Lung (tissue), 12 donors: ENCODE measurements around the gene STX7. TPM values are rescaled to one million over a fixed set of nuclear protein-coding genes. Genes with fewer than 3 reads are reported as not detected.

Experiments used
- ATAC-seq: fragments of 200-7000 bp; cut with Tn5 transposase; one replicate; pipeline ENCODE4 v1.9.1; 2020; ENCODE audit warnings: moderate number of reproducible peaks; ENCODE audit not compliant: insufficient read depth, low FRiP score
- DNase-seq, 3 donors: peaks; one replicate each; pipeline ENCODE4 v3.0.0-alpha.2; 2013 to 2017
- H3K27ac ChIP-seq, 2 donors: one replicate each; pipeline ENCODE4 v1.5.1; 2013; ENCODE audit warnings: mild to moderate bottlenecking in 2 of 2, moderate library complexity in 2 of 2, control low read depth in 1 of 2, inconsistent platforms in 1 of 2, low read depth in 1 of 2, low read length in 1 of 2
- H3K27me3 ChIP-seq, 3 donors: one replicate each; pipeline ENCODE4 v1.5.1; 2013; ENCODE audit warnings: low read length in 2 of 3; ENCODE audit not compliant: control insufficient read depth in 3 of 3, insufficient read depth in 3 of 3
- H3K36me3 ChIP-seq, 4 donors: one replicate each; pipeline ENCODE4 v1.5.1; 2013; ENCODE audit warnings: low read length in 4 of 4, mild to moderate bottlenecking in 1 of 4, moderate library complexity in 1 of 4; ENCODE audit not compliant: control insufficient read depth in 4 of 4, insufficient read depth in 4 of 4
- H3K4me1 ChIP-seq, 5 donors: one replicate each; pipeline ENCODE4 v1.5.1; 2013; ENCODE audit warnings: low read length in 5 of 5, mild to moderate bottlenecking in 2 of 5, moderate library complexity in 1 of 5; ENCODE audit not compliant: control insufficient read depth in 5 of 5, insufficient read depth in 5 of 5
- H3K4me3 ChIP-seq: one replicate; pipeline ENCODE4 v1.5.1; 2013; ENCODE audit warnings: mild to moderate bottlenecking, control low read depth, moderate library complexity
- H3K9ac ChIP-seq, 2 donors: one replicate each; pipeline ENCODE4 v1.5.1; 2013; ENCODE audit warnings: low read length in 2 of 2, control low read depth in 1 of 2; ENCODE audit not compliant: insufficient read depth in 1 of 2
- H3K9me3 ChIP-seq, 4 donors: one replicate each; pipeline ENCODE4 v1.5.1; 2013; ENCODE audit warnings: low read length in 3 of 4, mild to moderate bottlenecking in 1 of 4, moderate library complexity in 1 of 4; ENCODE audit not compliant: control insufficient read depth in 4 of 4, insufficient read depth in 3 of 4
- WGBS, 2 donors: extraction: QIAGEN DNeasy Blood & Tissue Kit; methylation state at CpG; one replicate each; pipeline ENCODE4 v1.1.7; 2013; 5-methylcytosine and 5-hydroxymethylcytosine counted together
- polyA plus RNA-seq, 2 donors: library from polyadenylated mRNA; stranded (reverse); fragments of 200-250 nt; gene quantifications; one replicate each; pipeline ENCODE4 v1.2.1, GENCODE V29; 2013
- total RNA-seq, 2 donors: library from RNA; depleted of rRNA in 1 of 2; stranded (reverse); fragments of >200 nt in 1 of 2; gene quantifications; one replicate each; pipeline ENCODE4 v1.2.1, GENCODE V29; 2014 to 2021
- TF ChIP-seq, protein P1 (sequence below): IDR thresholded peaks from 2 replicates; pipeline ENCODE4 v1.5.1; 2012; ENCODE audit warnings: mild to moderate bottlenecking; ENCODE audit errors: control extremely low read depth, extremely low read depth
- donor health status: control.
- donor health status: control.
- donor health status: Bipolar disorder and iron deficiency.
- donor health status: healthy.
- donor health status: DM: yes; HTN: yes; CAD: no.

STX7 gene
- total and polyA plus RNA-seq, 4 donors, result 14.8 to 84.8 (median 50.2) TPM

DNA sequence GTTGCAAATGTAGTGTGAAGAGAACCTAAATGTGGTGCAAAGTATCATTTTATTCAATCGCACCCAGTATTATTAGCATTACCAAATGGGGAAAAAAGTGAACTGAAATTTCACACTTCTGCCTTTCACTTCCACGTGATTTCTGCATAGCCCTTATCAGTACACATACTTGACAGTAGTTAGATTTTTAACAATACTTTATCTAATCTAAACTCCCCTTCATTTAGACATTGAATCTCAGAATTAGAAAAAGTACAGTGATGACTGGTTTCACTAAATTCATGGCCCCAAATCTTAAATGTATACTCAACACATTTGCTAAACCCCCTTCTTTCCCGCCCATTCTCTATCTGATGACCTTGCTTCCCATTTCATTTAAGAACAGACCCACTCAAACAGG, 14.3 kb downstream of the STX7 start:
- no peak for ATAC-seq
- Histone ChIP-seq H3K9me3 (peaks cover 0 to 2% (median 0%) of the 10 kb centered on the region in 4 donors), H3K9ac (no peak overlapping the region), H3K27ac (no peak overlapping the region), H3K4me3 (no peak overlapping the region), H3K36me3 (peaks cover 7 to 33% (median 20%) of the 10 kb centered on the region in 4 donors), H3K4me1 (peaks cover 0 to 1% (median 0%) of the 10 kb centered on the region in 5 donors), H3K27me3 (no peaks in the 10 kb centered on the region)
- no peak for DNase-seq
- WGBS, 2 donors, result 60 to 69% methylated on average over 3 of the region's 3 CpGs
- TF ChIP-seq, protein P1, sequence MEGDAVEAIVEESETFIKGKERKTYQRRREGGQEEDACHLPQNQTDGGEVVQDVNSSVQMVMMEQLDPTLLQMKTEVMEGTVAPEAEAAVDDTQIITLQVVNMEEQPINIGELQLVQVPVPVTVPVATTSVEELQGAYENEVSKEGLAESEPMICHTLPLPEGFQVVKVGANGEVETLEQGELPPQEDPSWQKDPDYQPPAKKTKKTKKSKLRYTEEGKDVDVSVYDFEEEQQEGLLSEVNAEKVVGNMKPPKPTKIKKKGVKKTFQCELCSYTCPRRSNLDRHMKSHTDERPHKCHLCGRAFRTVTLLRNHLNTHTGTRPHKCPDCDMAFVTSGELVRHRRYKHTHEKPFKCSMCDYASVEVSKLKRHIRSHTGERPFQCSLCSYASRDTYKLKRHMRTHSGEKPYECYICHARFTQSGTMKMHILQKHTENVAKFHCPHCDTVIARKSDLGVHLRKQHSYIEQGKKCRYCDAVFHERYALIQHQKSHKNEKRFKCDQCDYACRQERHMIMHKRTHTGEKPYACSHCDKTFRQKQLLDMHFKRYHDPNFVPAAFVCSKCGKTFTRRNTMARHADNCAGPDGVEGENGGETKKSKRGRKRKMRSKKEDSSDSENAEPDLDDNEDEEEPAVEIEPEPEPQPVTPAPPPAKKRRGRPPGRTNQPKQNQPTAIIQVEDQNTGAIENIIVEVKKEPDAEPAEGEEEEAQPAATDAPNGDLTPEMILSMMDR, result no peak

DNA sequence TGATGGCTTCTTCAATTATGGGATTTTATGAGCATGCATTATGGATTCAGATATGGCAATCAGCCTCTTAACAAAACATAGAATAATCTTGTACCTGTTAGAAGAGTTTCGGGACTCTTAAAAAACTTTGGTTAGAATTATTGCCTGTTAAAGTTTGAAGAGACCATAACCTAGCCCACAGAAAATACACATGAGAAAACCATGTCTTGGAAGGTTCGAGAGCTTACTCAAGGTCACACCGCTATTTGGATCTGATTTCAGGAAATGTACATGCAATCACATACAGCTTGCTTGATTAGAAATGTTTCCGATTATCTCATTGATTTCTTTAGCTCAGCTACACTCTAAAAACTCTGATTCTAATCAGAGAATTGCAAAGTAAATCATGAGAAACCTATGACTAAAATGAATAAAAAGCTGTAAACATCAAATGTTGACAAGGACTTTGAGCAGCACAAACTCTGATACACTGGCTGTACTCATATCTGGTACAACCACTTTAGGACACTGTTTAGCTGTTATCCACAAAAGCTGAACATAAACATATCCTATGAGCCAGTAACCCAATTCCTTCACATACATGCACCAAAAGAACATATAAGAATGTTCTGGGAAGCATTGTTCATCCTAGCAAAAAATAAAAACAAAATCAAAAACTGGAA, 16.3 kb downstream of the STX7 start:
- no peak for ATAC-seq
- Histone ChIP-seq H3K36me3 (peaks cover 5 to 32% (median 19%) of the 10 kb centered on the region in 4 donors), H3K27me3 (no peaks in the 10 kb centered on the region), H3K9ac (no peak overlapping the region), H3K9me3 (peaks cover 0 to 2% (median 0%) of the 10 kb centered on the region in 4 donors), H3K27ac (no peak overlapping the region), H3K4me1 (peaks cover 0 to 3% (median 0%) of the 10 kb centered on the region in 5 donors), H3K4me3 (no peak overlapping the region)
- WGBS, 2 donors, result 32 to 38% methylated on average over 4 of the region's 4 CpGs
- no peak for DNase-seq
- TF ChIP-seq, protein P1, result no peak

DNA sequence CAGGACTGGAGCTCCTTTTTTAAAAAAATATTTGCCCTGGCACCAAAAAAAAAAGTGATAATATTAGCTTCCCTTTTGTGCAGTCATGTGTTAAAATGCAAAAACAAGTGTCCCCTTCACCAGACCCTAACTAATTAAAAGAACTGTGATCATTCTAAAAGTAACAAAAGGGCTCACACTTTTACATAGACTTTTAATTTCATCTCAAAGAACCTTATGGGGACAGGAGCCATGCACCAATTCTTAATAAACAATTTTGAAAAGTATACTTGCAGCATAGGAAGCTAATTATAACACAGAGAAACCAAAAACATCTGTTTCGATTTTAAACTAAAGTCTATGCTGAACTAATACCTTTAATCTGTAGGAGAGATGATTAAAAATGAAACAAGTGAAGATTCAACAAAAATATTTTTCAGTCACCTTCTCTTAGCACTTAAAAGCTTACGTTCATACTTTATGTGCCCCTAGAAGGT, 17.3 kb downstream of the STX7 start:
- DNase-seq, result no peak
- Histone ChIP-seq H3K9ac (no peak overlapping the region), H3K9me3 (peaks cover 0 to 2% (median 0%) of the 10 kb centered on the region in 4 donors), H3K27ac (no peak overlapping the region), H3K36me3 (peaks cover 4 to 26% (median 13%) of the 10 kb centered on the region in 4 donors), H3K27me3 (no peaks in the 10 kb centered on the region), H3K4me3 (no peak overlapping the region), H3K4me1 (peaks cover 0 to 9% (median 0%) of the 10 kb centered on the region in 5 donors)
- no peak for ATAC-seq
- WGBS, 2 donors, result 71% methylated on average over 2 of the region's 2 CpGs
- TF ChIP-seq, protein P1, result no peak

DNA sequence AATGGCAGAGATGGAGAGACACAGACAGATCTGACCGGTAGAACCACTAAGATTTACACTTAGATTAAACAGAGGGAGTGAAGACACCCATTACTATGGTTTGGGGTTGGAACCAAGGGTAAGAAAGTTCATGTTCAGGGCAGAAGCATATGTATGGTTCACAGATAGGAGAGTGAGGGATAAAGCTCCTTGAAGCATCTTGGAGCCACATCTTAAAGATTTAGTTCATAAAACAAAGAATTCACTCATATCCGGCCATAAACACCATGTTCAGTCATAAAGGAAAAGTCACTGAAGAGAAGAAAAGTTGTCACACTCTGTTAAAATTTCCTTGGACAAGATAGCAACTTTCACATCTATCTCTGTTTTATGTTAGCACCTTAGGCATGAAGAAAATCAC, 18.0 kb downstream of the STX7 start:
- H3K4me1 ChIP-seq, result peaks cover 0 to 13% (median 0%) of the 10 kb centered on the region in 5 donors
- H3K9ac ChIP-seq, result no peak overlapping the region
- no peak for ATAC-seq
- H3K36me3 ChIP-seq, result peaks cover 3 to 21% (median 11%) of the 10 kb centered on the region in 4 donors
- peaks cover 0 to 2% (median 0%) of the 10 kb centered on the region in 4 donors for H3K9me3 ChIP-seq
- no peak overlapping the region for H3K27ac ChIP-seq
- H3K27me3 ChIP-seq, result no peaks in the 10 kb centered on the region
- TF ChIP-seq, protein P1, result no peak
- H3K4me3 ChIP-seq, result no peak overlapping the region
- 87 to 93% methylated on average over 2 of the region's 2 CpGs for WGBS, 2 donors
- no peak for DNase-seq
